Colonic mucosa (tissue), 4 donors: ENCODE measurements around the gene MAB21L3. TPM values are rescaled to one million over a fixed set of nuclear protein-coding genes. Genes with fewer than 3 reads are reported as not detected.

Source experiments
- DNase-seq: peaks from one replicate; pipeline ENCODE4 v3.0.0-alpha.2; 2020
- H3K27ac ChIP-seq: fragments of 200-600 bp; one replicate; pipeline ENCODE4 v1.8.0; 2021
- H3K27me3 ChIP-seq: fragments of 200-600 bp; one replicate; pipeline ENCODE4 v1.8.0; 2021
- H3K36me3 ChIP-seq: fragments of 200-600 bp; one replicate; pipeline ENCODE4 v1.8.0; 2021
- H3K4me1 ChIP-seq: fragments of 200-600 bp; one replicate; pipeline ENCODE4 v1.8.0; 2021; ENCODE audit warnings: mild to moderate bottlenecking
- H3K4me3 ChIP-seq: fragments of 200-600 bp; one replicate; pipeline ENCODE4 v1.8.0; 2021
- H3K9ac ChIP-seq, 2 donors: one replicate each; pipeline ENCODE4 v1.7.0; 2013; ENCODE audit warnings: control low read depth in 2 of 2, low read depth in 2 of 2, low read length in 2 of 2
- H3K9me3 ChIP-seq: fragments of 200-600 bp; one replicate; pipeline ENCODE4 v1.8.0; 2021
- intact Hi-C: fragments of 100-400 bp; cut with DNase I; formaldehyde crosslinking; loops from one replicate; pipeline ENCODE4 v1.14.1; 2022
- total RNA-seq, 2 donors: library from RNA; stranded (reverse); fragmentation: NEBNext Ultra II Directional in 1 of 2; extraction: Animal tissue kit (Norgen Biotek cat#: 25700) in 1 of 2; gene quantifications; one replicate each; pipeline ENCODE4 v1.2.1, GENCODE V29; 2021
- TF ChIP-seq, protein P1 (sequence below): fragments of 200-600 bp; IDR thresholded peaks from one replicate; pipeline ENCODE4 v1.8.0; 2022; ENCODE audit warnings: antibody characterized with exemption, mild to moderate bottlenecking
- donor health status: healthy.
- donor health status: DM: no; HTN: no; CAD: no.
- donor health status: DM: no; HTN: no; CAD: no.

Gene MAB21L3
- total RNA-seq, 2 donors from 2014 or later: 3.9 to 4.5 TPM

DNA sequence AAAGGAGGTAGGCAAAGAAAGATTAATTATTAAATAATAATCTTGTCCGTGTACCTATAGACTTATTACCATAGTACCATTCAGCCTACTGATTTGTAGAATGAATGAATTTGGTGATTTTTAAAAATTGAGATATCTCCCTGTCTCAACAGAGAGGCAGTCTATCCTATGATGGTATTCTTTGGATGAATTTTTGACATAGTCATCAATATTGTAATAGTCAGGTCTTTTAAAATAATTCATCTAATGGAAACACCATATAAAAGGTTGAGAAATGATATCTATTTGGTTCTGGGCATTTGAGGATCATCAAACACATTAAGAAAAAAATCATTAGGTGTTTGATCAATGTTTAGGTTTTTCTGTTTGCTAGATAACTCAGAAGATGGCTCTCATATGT lies 35.6 kb upstream of the MAB21L3 start:
- TF ChIP-seq, protein P1, sequence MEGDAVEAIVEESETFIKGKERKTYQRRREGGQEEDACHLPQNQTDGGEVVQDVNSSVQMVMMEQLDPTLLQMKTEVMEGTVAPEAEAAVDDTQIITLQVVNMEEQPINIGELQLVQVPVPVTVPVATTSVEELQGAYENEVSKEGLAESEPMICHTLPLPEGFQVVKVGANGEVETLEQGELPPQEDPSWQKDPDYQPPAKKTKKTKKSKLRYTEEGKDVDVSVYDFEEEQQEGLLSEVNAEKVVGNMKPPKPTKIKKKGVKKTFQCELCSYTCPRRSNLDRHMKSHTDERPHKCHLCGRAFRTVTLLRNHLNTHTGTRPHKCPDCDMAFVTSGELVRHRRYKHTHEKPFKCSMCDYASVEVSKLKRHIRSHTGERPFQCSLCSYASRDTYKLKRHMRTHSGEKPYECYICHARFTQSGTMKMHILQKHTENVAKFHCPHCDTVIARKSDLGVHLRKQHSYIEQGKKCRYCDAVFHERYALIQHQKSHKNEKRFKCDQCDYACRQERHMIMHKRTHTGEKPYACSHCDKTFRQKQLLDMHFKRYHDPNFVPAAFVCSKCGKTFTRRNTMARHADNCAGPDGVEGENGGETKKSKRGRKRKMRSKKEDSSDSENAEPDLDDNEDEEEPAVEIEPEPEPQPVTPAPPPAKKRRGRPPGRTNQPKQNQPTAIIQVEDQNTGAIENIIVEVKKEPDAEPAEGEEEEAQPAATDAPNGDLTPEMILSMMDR: no peak
- Histone ChIP-seq H3K27me3 (no peaks in the 10 kb centered on the region), H3K27ac (no peak overlapping the region), H3K9ac (no peak overlapping the region), H3K36me3 (no peaks in the 10 kb centered on the region), H3K4me3 (no peak overlapping the region), H3K4me1 (no peaks in the 10 kb centered on the region), H3K9me3 (no peaks in the 10 kb centered on the region)
- DNase-seq: no peak
- intact Hi-C loops: no loop called here

- TF ChIP-seq, protein P1: no peak
- DNase-seq: no peak
- Histone ChIP-seq H3K4me3 (no peak overlapping the region), H3K9me3 (no peaks in the 10 kb centered on the region), H3K4me1 (no peaks in the 10 kb centered on the region), H3K9ac (no peak overlapping the region), H3K36me3 (no peaks in the 10 kb centered on the region), H3K27ac (no peak overlapping the region), H3K27me3 (no peaks in the 10 kb centered on the region)
- intact Hi-C loops: no loop called here
Observed at GRCh38 chr1:116075990-116076389, 35.2 kb upstream of the MAB21L3 start.

GRCh38 chr1:116076831-116077230 lies 34.4 kb upstream of the MAB21L3 start:
- Histone ChIP-seq H3K36me3 (no peaks in the 10 kb centered on the region), H3K27ac (no peak overlapping the region), H3K4me1 (no peaks in the 10 kb centered on the region), H3K4me3 (no peak overlapping the region), H3K9ac (no peak overlapping the region), H3K9me3 (no peaks in the 10 kb centered on the region), H3K27me3 (no peaks in the 10 kb centered on the region)
- intact Hi-C loops: no loop called here
- TF ChIP-seq, protein P1: no peak
- DNase-seq: no peak

DNA sequence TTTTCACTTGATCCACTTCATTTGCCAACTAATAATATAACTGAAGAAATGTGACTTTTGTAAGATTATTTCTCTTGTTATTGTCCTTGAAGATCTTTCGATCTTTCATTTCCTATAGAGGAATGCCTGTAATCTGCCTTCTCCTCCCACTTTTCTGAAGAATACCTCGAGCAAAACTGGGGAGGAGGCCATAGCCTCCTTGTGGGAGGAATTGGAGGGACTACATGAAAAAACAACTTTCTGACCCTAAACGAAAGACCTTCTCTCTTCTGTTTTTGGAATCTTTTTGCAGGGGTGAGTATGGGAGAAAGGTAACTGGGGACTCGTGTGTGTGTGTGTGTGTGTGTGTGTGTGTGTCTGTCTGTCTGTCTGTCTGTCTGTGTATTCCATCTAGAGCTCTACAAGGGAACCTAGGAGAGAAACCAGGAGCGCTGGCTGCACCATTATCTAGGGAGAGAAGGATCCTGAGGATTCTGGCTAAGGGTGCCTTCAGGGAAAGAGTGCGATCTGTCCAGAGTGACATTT lies 32.4 kb upstream of the MAB21L3 start:
- TF ChIP-seq, protein P1: no peak
- H3K27ac ChIP-seq: no peak overlapping the region
- H3K27me3 ChIP-seq: no peaks in the 10 kb centered on the region
- no peak overlapping the region for H3K4me3 ChIP-seq
- DNase-seq: no peak
- no peak overlapping the region for H3K9ac ChIP-seq
- no peaks in the 10 kb centered on the region for H3K4me1 ChIP-seq
- intact Hi-C loops: no loop called here
- no peaks in the 10 kb centered on the region for H3K9me3 ChIP-seq
- H3K36me3 ChIP-seq: no peaks in the 10 kb centered on the region

DNA sequence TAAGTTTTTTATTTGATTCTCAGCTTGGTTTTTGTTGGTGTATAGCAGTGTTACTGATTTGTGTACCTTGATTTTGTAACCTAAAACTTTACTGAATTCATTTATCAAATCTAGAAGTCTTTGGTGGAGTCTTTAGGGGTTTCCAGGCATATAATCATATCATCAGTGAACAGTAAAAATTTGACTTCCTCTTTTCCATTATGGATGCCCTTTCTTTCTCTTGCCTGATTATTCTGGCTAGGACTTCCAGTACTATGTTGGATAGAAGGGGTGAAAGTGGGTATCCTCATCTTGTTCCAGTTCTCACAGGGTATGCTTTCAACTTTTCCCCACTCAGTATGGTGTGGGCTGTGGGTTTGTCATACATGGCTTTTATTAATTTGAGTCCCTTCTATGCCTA lies 23.6 kb upstream of the MAB21L3 start:
- Histone ChIP-seq H3K27me3 (no peaks in the 10 kb centered on the region), H3K27ac (no peak overlapping the region), H3K9me3 (no peaks in the 10 kb centered on the region), H3K9ac (no peak overlapping the region), H3K36me3 (no peaks in the 10 kb centered on the region), H3K4me3 (no peak overlapping the region), H3K4me1 (no peaks in the 10 kb centered on the region)
- TF ChIP-seq, protein P1: no peak
- no peak for DNase-seq
- intact Hi-C loops: no loop called here
